Activated CD8-positive, alpha-beta memory T cell treated with anti-CD3 and anti-CD28 coated beads, Interleukin-2, amount 50 U/mL, for 1 hour (primary cell): ENCODE results near the gene SGTA.
A peak's percentile ranks its signal among the peaks of the same experiment; 100 is the strongest.
"Not testable (repeated sequence)": the region's sequence is repeated elsewhere in the genome, so short reads cannot be mapped to it uniquely, and the experiment has no call there.

Experiments used
- DNase-seq: peaks from one replicate; pipeline ENCODE4 v3.0.0-alpha.2; 2020; ENCODE audit errors: extremely low read depth

SGTA gene, protein sequence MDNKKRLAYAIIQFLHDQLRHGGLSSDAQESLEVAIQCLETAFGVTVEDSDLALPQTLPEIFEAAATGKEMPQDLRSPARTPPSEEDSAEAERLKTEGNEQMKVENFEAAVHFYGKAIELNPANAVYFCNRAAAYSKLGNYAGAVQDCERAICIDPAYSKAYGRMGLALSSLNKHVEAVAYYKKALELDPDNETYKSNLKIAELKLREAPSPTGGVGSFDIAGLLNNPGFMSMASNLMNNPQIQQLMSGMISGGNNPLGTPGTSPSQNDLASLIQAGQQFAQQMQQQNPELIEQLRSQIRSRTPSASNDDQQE

DNA sequence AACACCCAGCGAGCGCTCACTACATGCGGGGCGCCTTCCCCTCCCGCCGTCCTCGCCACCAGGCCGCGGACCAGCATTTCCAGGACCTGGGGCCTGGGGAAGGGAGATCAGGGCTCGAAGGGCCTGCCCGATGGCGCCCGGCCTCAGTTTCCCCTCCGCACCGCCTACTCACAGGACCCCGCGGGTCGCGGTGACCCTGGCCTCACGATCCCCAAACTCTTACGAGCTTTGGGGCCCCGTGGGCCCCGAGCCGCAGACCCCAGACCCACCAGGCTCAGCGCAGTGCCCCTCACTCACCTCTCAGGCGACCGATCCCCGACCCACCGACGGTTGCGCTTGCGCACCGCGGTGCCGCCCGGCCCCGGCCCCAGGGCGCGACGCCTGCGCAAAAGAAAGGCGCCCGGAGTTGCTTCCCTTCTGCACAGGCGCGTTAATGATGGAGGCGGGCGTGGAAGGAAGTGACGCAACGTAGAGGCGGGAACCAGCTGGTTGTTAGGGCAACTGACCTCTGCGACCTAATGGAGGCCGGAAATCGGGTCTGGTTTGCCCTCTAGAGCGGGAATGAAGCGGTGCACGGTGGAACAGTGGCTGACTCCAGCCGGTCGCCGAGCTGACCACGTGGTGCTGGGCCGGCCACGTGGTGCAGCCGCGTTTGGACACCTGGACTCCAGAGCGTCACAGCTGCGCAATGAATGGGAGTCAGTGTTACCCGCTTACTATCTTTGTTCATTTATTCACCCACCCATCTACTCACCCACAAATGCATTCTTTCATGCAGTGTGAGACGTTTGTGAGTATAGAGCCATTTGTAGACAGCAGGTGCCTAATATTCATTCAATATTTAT, at the start of gene SGTA:
Gene SGTA, minus strand, starts transcription at position 338 of the 845 bp plus-strand sequence. CDS start 14,205 bp downstream, outside the sequence.
- peak; percentile 88 for DNase-seq

DNA sequence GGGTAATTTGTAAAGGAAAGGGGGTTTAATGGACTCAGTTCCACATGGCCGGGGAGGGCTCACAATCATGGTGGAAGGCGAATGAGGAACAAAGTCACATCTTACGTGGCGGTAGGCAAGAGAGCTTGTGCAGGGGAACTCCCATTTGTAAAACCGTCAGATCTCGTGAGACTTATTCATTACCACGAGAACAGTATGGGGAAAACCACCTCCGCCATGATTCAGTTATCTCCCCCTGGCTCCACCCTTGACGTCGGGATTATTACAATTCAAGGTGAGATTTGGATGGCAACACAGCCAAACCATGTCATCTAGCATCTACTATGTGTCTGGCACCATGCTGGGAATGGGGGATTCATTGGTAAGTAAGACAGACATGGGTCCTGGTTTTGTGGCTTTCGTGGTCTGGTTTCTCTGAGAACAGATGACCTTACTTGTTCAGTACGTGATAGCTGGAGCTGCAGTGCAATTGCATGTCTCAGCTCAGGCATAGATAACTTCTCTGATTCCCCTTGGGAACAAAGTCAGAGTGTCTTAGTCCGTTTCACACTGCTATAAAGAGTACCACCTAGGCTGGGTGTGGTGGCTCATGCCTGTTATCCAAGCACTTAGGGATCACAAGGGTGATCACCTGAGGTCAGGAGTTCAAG, 44.9 kb upstream of the SGTA start:
- DNase-seq: no peak

GRCh38 chr19:2827022-2827421, 43.9 kb upstream of the SGTA start:
- no peak for DNase-seq

DNA sequence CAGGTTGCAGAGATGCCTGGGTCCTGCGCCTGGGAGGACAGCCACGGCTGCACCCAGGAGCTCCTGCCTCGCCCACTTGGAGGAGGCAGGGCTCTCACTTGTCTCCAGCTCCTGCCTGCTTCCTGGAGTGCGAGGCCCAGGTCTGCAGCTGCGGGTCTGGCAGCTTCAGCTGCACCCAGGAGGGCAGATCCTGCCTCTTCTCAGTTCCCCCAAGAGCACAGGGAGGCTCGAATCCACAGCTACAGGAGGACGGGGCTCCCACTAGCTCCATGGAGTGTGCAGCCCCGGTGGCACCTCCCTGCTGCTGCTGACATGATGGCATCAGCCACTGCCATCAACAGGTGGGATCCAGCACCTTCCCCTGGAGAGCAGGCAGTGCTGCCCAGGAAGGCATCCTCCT, 41.1 kb upstream of the SGTA start:
- DNase-seq: no peak

DNA sequence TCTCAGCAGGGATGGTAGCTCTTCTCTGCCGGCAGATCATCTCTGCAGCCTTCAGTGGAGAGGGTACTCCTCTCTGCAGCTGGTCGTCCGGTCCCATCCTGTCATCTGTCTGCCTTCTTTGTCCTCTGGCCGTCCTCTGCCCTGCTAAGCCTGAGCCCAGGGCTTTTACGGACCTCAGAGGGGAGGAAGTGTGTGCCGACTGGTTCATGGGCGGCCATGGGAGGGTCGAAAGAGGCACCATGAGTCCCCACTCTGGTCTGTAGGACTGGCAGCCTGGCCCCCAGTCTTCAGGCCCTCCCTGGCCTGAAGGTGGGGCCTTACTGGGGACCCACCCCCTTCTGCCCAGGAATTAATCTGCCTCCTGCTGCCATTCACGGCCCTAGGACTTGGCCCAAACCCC, 40.6 kb upstream of the SGTA start:
- DNase-seq: no peak

DNA sequence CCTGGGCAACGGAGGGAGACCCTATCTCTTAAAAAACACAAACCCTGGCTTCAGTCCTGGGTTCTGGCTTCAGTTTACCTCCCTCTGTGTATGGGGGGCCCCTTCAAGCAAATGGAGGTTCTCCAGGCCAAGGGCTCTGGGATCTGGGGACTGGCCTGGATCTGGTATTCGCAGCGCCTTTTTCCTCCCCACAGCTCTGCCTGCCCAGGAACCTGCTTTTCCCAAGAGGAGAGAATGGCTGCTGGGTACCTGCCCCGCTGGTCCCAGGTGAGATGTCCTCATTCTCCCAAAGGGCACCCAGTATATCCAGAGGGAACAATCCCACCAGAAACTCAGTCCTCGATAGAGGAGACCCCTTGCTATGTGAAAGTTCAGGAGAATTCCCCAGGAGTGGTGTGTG, 39.8 kb upstream of the SGTA start:
- no peak for DNase-seq

DNA sequence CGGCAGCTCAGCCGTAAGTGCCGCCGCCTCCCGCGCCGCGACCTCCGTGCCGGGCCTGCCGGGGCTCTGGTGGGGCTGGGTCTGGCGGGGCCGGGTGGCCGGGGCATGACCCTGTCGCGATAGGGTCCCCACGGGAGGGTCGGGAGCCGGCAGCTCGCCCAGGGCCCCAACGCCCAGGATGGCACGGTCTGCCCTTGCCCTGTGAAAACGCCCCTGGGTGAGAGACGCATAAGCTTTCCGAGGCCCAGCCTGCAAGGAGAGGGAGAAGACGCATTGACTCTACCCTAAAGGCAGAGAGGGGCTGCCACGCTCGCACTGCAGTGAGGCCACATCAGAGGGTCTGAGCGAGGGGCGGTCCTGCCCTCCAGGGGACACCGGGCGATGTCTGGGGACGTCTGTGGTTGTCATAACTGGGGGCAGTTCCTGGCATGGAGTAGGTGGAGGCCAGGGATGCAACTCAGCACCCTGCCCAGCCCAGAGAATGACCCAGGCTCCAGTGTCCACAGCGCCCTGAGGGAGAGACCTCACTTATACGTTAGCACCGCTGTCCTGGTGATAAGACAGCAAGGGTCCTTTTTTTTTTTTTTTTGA, 37.1 kb upstream of the SGTA start:
- no peak for DNase-seq

DNA sequence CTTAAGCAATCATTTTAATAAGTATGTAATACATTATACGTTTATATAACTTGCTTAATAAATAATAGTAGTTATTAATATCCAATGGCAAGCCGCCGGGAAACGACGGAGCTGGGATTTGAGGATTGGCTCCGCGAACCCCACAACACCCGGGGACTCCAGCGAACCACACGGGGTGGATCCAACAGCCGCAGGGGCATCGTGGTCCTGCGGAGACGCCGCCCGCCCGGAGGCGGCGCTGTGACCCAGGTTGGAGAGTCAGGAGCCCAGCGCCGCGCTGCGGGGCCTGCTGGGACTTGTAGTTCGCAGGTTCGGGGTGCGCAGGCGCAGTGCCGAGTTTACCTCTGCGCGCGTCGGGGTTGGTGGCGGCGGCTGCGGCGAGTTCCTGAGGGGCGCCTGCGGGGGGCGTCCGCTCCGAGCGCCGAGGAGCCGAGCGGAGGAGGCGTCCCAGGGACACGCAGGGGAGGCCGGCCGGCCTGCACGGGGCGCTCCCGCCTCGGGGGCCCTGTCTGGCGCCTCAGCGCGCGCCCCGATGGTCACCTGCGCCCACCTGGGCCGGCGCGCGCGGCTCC, 36.6 kb upstream of the SGTA start, which contains the start of gene ZNF554:
Gene ZNF554, plus strand, starts transcription at position 329 of the 572 bp plus-strand sequence. Its CDS starts 204 bp downstream, at position 533.
- peak; percentile 96 for DNase-seq

GRCh38 chr19:2817237-2817829, 34.3 kb upstream of the SGTA start:
- DNase-seq: not testable (repeated sequence)

- DNase-seq: no peak
Measured at GRCh38 chr19:2816641-2817040, 33.6 kb upstream of the SGTA start.

GRCh38 chr19:2815923-2816322, 32.9 kb upstream of the SGTA start:
- no peak for DNase-seq

DNA sequence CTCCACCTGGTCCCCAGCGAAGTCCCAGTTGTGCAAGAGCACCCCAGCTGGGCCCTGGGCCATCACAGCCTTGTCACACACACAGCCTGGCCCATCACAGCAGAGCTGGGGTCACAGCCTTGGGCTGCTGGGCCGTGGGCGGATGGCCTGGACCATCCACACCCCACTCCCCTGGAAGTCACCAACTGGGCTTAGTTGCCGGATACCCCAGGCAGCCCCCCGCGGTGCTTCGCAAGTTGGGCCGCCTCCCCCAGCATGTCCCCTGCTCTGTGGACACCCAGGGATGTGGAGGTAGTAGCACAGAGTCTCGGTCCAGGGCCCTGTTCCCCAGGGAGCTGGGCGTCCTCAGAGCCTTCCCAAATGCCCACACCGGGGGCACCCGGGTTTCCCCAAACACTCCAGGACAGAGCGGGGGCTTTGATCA, 32.1 kb upstream of the SGTA start:
- DNase-seq: no peak

GRCh38 chr19:2814426-2814825, 31.4 kb upstream of the SGTA start:
- DNase-seq: no peak

DNA sequence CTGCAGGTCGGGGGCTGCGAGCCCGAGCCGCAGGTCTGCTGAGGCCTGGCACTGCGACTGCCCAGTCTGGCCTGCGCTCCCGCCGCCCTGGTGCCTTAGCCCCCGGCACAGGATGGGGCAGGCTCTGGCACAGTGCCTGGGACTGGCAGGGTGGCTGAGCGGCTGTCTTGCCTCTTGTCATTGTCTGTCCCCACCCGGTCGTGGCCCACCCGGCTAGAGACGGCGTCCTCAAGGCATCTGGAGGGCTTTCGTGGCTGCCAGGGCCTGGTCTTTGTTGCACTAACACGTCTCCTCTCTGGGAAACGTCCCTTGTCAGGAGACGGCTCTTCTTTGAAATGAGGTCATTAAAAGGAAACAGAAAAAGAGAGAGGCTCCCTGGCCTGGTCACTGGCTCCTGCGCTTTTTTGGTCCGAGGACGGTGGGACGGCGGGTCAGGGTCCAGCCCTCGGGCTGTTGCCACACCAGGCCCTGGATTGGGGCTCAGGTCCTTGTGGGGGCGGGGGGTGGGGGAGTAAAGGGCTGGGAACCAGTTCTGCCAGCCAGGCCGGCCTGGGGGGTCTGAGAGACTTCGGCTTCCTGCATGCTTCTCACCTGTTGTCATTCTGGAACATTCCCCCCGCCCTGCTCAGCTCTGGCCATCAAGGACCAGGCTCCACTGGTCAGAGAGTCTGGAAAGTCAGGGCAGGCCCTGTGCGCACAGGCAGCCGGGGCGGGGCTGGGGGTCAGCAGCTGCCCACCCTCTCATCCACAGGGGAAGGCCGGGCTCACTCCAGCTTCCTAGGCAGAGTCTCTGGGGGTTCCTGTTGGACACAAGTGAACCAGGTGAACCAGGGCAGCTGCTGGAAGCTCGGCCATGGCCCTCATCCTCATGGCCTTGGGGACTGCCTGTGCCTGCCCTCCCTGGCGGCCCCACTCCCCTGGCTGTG, 30.4 kb upstream of the SGTA start:
- no peak for DNase-seq

GRCh38 chr19:2812414-2813234, 29.6 kb upstream of the SGTA start:
- DNase-seq: no peak

DNA sequence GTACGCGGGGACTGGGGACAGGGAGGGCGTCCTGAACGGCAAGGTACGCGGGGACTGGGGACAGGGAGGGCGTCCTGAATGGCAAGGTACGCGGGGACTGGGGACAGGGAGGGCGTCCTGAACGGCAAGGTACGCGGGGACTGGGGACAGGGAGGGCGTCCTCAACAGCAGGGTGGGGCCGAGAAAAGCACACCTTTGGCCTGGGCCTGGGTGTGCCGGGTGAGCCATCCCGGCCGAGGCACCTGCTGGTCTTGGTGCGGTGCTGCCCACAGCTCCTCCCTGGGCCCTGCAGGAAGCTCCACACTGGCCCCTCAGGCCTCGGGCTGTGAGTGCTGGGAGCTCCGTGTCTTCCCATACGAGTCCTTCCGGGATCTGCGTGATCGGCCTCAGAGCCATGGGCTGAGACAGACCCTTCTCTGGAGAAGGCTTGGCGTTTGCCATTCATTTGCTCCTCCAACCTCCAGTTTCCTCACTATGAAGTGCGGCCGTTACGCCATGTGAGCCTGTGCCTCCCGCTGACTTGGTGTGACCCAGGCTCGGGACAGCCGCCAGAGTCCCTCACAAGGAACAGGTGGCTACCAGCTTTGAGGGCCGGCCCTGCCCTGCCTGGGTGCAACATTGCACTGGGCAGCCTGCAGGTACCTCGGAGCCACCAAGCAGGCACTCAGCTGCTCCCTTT, 28.8 kb upstream of the SGTA start:
- DNase-seq: no peak

GRCh38 chr19:2811221-2811722, 28.2 kb upstream of the SGTA start:
- no peak for DNase-seq
